ENCODE data around the gene HCFC1R1. TPM values are rescaled to one million over a fixed set of nuclear protein-coding genes. Genes with fewer than 3 reads are reported as not detected.

HCFC1R1 gene

GRCh38 chr16:2973093-2973492, 50.6 kb downstream of the HCFC1R1 start:
- no peak overlapping the region for H3K27ac ChIP-seq (replicated peaks; ENCODE audit: low read length)
- H3K4me1 ChIP-seq (ENCODE audit: control insufficient read depth in 2 of 2, insufficient read depth in 1 of 2, low read depth in 1 of 2, low read length in 2 of 2) = peaks cover 10 to 13% of the 10 kb centered on the region in 2 donors
- H3K9ac ChIP-seq (ENCODE audit: low read depth, low read length, poor library complexity) = no peak overlapping the region

More at GRCh38 chr16:2973093-2973492, 50.6 kb downstream of the HCFC1R1 start:
- no peak overlapping the region for H3K18ac ChIP-seq (ENCODE audit: low read length)
- H3K27me3 ChIP-seq (ENCODE audit: control insufficient read depth in 3 of 3, insufficient read depth in 3 of 3, low read depth in 1 of 3, low read length in 3 of 3) = peaks cover 0 to 4% (median 0%) of the 10 kb centered on the region in 3 experiments
- no peak overlapping the region for H3K14ac ChIP-seq (ENCODE audit: low read length)
- no peak overlapping the region for H2AFZ ChIP-seq (ENCODE audit: low read length)
- no peak overlapping the region for H4K8ac ChIP-seq (ENCODE audit: low read depth, low read length)
- H2BK12ac ChIP-seq (ENCODE audit: low read length) = no peak overlapping the region
- H3K4me2 ChIP-seq (ENCODE audit: insufficient read depth, low read length, poor library complexity, severe bottlenecking) = no peak overlapping the region
- no CpG with 5 or more reads among the region's 5 CpGs for WGBS, 2 donors (ENCODE audit: extremely low coverage in 2 of 2, insufficient read length in 2 of 2, insufficient replicate concordance in 1 of 2)
- DNase-seq (ENCODE audit: low spot score) = no peak
- H3K9me3 ChIP-seq (replicated peaks in 1 of 2; ENCODE audit: control insufficient read depth in 2 of 2, insufficient read depth in 1 of 2, low read depth in 1 of 2, low read length in 2 of 2) = no peaks in the 10 kb centered on the region
- H3K79me1 ChIP-seq (ENCODE audit: low read depth, low read length) = peaks cover 15% of the 10 kb centered on the region
- H2BK120ac ChIP-seq (ENCODE audit: low read depth, low read length) = no peak overlapping the region
- no peak overlapping the region for H3K4me3 ChIP-seq (ENCODE audit: low read length in 2 of 2)
- peaks cover 32 to 74% of the 10 kb centered on the region in 2 donors for H3K36me3 ChIP-seq (replicated peaks in 1 of 2; ENCODE audit: control insufficient read depth in 2 of 2, insufficient read depth in 2 of 2, low read length in 2 of 2)
- H4K91ac ChIP-seq (ENCODE audit: low read depth, low read length, poor library complexity) = no peak overlapping the region
- H2AK5ac ChIP-seq (ENCODE audit: low read depth, low read length) = no peak overlapping the region
- H3K4ac ChIP-seq (ENCODE audit: low read length) = no peak overlapping the region
- H2BK15ac ChIP-seq (ENCODE audit: low read length) = no peak overlapping the region
- H2BK5ac ChIP-seq (ENCODE audit: low read length) = no peak overlapping the region
- H3K23ac ChIP-seq (ENCODE audit: low read depth, low read length, poor library complexity) = peak overlapping the region; percentile 13

Small RNA genes within 50 kb of the gene (small RNA-seq; reads per million reads assigned to genes)
- not detected for gene LINC00514 (ENCODE audit: insufficient read depth)

Measured in neuronal stem cell (in vitro differentiated cells).